ENCODE data around the gene TET3. TPM values are rescaled to one million over a fixed set of nuclear protein-coding genes. Genes with fewer than 3 reads are reported as not detected.

TET3 gene
- polyA plus RNA-seq, 3 donors = 0.79 to 18.6 (median 1.4) TPM

- peaks cover 54 to 64% of the 10 kb centered on the region in 2 donors for H3K4me1 ChIP-seq (ENCODE audit: control insufficient read depth in 1 of 2, insufficient read depth in 2 of 2, low read length in 2 of 2)
- no peaks in the 10 kb centered on the region for H3K9me3 ChIP-seq (replicated peaks in 1 of 2; ENCODE audit: control insufficient read depth in 1 of 2, insufficient read depth in 1 of 2, low read length in 2 of 2)
- H3K27ac ChIP-seq (ENCODE audit: low read depth in 1 of 2, low read length in 2 of 2) = peak overlapping the region; percentile 15 to 60
- no peaks in the 10 kb centered on the region for H4K20me1 ChIP-seq (ENCODE audit: insufficient read depth, low read length)
- DNase-seq = peak; percentile 76 to 94 (median 91)
- H3K9ac ChIP-seq (ENCODE audit: insufficient read depth, low read length, poor library complexity, severe bottlenecking) = no peak overlapping the region
- TF ChIP-seq CTCF (IDR thresholded peaks at IDR 0.05) = no peak
- peaks cover 0 to 3% (median 3%) of the 10 kb centered on the region in 3 donors for H3K27me3 Mint-ChIP-seq (ENCODE audit: low read depth in 3 of 3)
- no peaks in the 10 kb centered on the region for H3K27me3 ChIP-seq (ENCODE audit: control insufficient read depth in 2 of 2, insufficient read depth in 2 of 2, low read length in 2 of 2)
- H3K27ac Mint-ChIP-seq = peak overlapping the region; percentile 75 to 93 (median 91)
- peaks cover 9% of the 10 kb centered on the region for H3K79me2 ChIP-seq (ENCODE audit: insufficient read depth, low read length)
- WGBS (ENCODE audit: insufficient coverage) = no CpG with 5 or more reads among the region's 3 CpGs
- peak overlapping the region in 1 of 3 experiments; percentile 54 for H3K4me3 ChIP-seq (replicated peaks in 1 of 3; ENCODE audit: low read depth in 2 of 3, low read length in 3 of 3)
- no peaks in the 10 kb centered on the region for H3K36me3 ChIP-seq (replicated peaks in 1 of 2; ENCODE audit: control insufficient read depth in 1 of 2, insufficient read depth in 2 of 2, low read length in 2 of 2)
- H3K36me3 Mint-ChIP-seq = peaks cover 0 to 9% of the 10 kb centered on the region in 2 donors
- intact Hi-C loops (cut with micrococcal nuclease) = loop anchor here (5.0 to 10.0 kb wide), 4 partner anchors 32 to 155 kb away; partner anchors contain the start of genes DGUOK (in 1 of the 2) and STAMBP (in 1 of the 2)
- peak overlapping the region in 1 of 2 donors; percentile 65 for H3K4me3 Mint-ChIP-seq
- peaks cover 0 to 3% (median 0%) of the 10 kb centered on the region in 7 donors for H3K9me3 Mint-ChIP-seq
- no peak overlapping the region for H2AFZ ChIP-seq (ENCODE audit: insufficient read depth, low read depth, low read length, poor library complexity, severe bottlenecking)
- H3K4me2 ChIP-seq (replicated peaks; ENCODE audit: extremely low read depth, low read length, poor library complexity, severe bottlenecking) = peak overlapping the region; percentile 68
- peaks cover 65% of the 10 kb centered on the region for H3K4me1 Mint-ChIP-seq
Measured at GRCh38 chr2:73979686-73980085, 5.0 kb upstream of the TET3 start.

GRCh38 chr2:73980566-73980965, 4.1 kb upstream of the TET3 start:
- H3K4me1 ChIP-seq (ENCODE audit: control insufficient read depth in 1 of 2, insufficient read depth in 2 of 2, low read length in 2 of 2) = peaks cover 51 to 64% of the 10 kb centered on the region in 2 donors
- Mint-ChIP-seq H3K9me3 (peaks cover 0 to 3% (median 0%) of the 10 kb centered on the region in 7 donors), H3K27ac (peak overlapping the region in 4 of 7 donors; percentile 62 to 93 (median 77)), H3K4me1 (peaks cover 64% of the 10 kb centered on the region), H3K27me3 (ENCODE audit: low read depth in 3 of 3) (peaks cover 0 to 3% (median 3%) of the 10 kb centered on the region in 3 donors), H3K36me3 (peaks cover 0 to 8% of the 10 kb centered on the region in 2 donors), H3K4me3 (peak overlapping the region in 1 of 2 donors; percentile 89)
- TF ChIP-seq CTCF (IDR thresholded peaks at IDR 0.05) = no peak
- H3K27me3 ChIP-seq (ENCODE audit: control insufficient read depth in 2 of 2, insufficient read depth in 2 of 2, low read length in 2 of 2) = no peaks in the 10 kb centered on the region
- peak overlapping the region; percentile 79 for H3K4me2 ChIP-seq (replicated peaks; ENCODE audit: extremely low read depth, low read length, poor library complexity, severe bottlenecking)
- peak overlapping the region in 1 of 3 experiments; percentile 70 for H3K4me3 ChIP-seq (replicated peaks in 1 of 3; ENCODE audit: low read depth in 2 of 3, low read length in 3 of 3)
- intact Hi-C loops (cut with micrococcal nuclease) = loop anchor here (5.0 to 10.0 kb wide), 4 partner anchors 33 to 156 kb away; partner anchors contain the start of genes DGUOK (in 1 of the 2) and STAMBP (in 1 of the 2)
- no peak overlapping the region for H3K27ac ChIP-seq (ENCODE audit: low read depth in 1 of 2, low read length in 2 of 2)
- no peak for DNase-seq
- H2AFZ ChIP-seq (ENCODE audit: insufficient read depth, low read depth, low read length, poor library complexity, severe bottlenecking) = no peak overlapping the region
- no peaks in the 10 kb centered on the region for H3K9me3 ChIP-seq (replicated peaks in 1 of 2; ENCODE audit: control insufficient read depth in 1 of 2, insufficient read depth in 1 of 2, low read length in 2 of 2)
- peaks cover 11% of the 10 kb centered on the region for H3K79me2 ChIP-seq (ENCODE audit: insufficient read depth, low read length)
- 80% methylated on average over 1 of the region's 2 CpGs for WGBS (ENCODE audit: insufficient coverage)
- H3K9ac ChIP-seq (ENCODE audit: insufficient read depth, low read length, poor library complexity, severe bottlenecking) = no peak overlapping the region
- H4K20me1 ChIP-seq (ENCODE audit: insufficient read depth, low read length) = no peaks in the 10 kb centered on the region
- H3K36me3 ChIP-seq (replicated peaks in 1 of 2; ENCODE audit: control insufficient read depth in 1 of 2, insufficient read depth in 2 of 2, low read length in 2 of 2) = no peaks in the 10 kb centered on the region
